ENCODE results near the gene ANKRD24.

GRCh38 chr19:4157164-4157563, 25.3 kb upstream of the ANKRD24 start:
- TF ChIP-seq CTCF (IDR thresholded peaks at IDR 0.05) (no peak), REST (IDR thresholded peaks at IDR 0.05; ENCODE audit: insufficient read depth in 1 of 2, low read depth in 2 of 2, low read length in 1 of 2) (no peak), TCF7L2 (IDR thresholded peaks at IDR 0.05; ENCODE audit: low read depth, low read length) (no peak), SIN3A (IDR thresholded peaks at IDR 0.05; ENCODE audit: borderline replicate concordance, insufficient read depth, low read depth, low read length) (no peak), POLR2AphosphoS5 (IDR thresholded peaks at IDR 0.05; ENCODE audit: low read depth, low read length) (no peak)
